Esophagus muscularis mucosa (tissue), 4 donors: ENCODE measurements around the gene B3GALT6. TPM values are rescaled to one million over a fixed set of nuclear protein-coding genes. Genes with fewer than 3 reads are reported as not detected.

Experiments used
- DNase-seq: peaks from one replicate; pipeline ENCODE4 v3.0.0-alpha.2; 2017; ENCODE audit errors: extremely low spot score
- H3K27ac ChIP-seq, 4 donors: fragments of 200-600 bp; sonication (generic); replicated peaks in 1 of 4; 1 replicate in 3 of 4; 2 replicates in 1 of 4; pipeline ENCODE4 v1.5.1; 2016 to 2019; ENCODE audit warnings: mild to moderate bottlenecking in 1 of 4
- H3K27me3 ChIP-seq, 4 donors: fragments of 200-600 bp; sonication (generic); one replicate each; pipeline versions ENCODE4 v1.5.1 to v1.6.0; 2016 to 2019
- H3K36me3 ChIP-seq, 4 donors: fragments of 200-600 bp; sonication (generic); one replicate each; pipeline ENCODE4 v1.5.1; 2016 to 2019
- H3K4me1 ChIP-seq, 4 donors: fragments of 200-600 bp; sonication (generic); one replicate each; pipeline ENCODE4 v1.5.1; 2016 to 2019
- H3K4me3 ChIP-seq, 4 donors: fragments of 200-600 bp; sonication (generic); 1 replicate in 2 of 4; 2 replicates in 2 of 4; pipeline ENCODE4 v1.5.1; 2016 to 2019; ENCODE audit warnings: mild to moderate bottlenecking in 4 of 4, moderate library complexity in 1 of 4
- H3K9me3 ChIP-seq, 4 donors: fragments of 200-600 bp; sonication (generic); 1 replicate in 3 of 4; 2 replicates in 1 of 4; pipeline ENCODE4 v1.5.1; 2016 to 2019
- CTCF ChIP-seq, 3 experiments: fragments of 200-600 bp in 2 of 3; fragments of 450-650 bp in 1 of 3; sonication (generic) in 2 of 3; IDR thresholded peaks; one replicate each; pipeline ENCODE4 v1.5.1; 2017 to 2019; ENCODE audit warnings: antibody characterized with exemption in 3 of 3, mild to moderate bottlenecking in 2 of 3, moderate library complexity in 1 of 3
- EP300 ChIP-seq: sonication (generic); formaldehyde crosslinking; IDR thresholded peaks from one replicate; pipeline ENCODE4 v1.6.1; 2017; ENCODE audit warnings: antibody characterized with exemption
- POLR2A ChIP-seq: fragments of 450-650 bp; IDR thresholded peaks from one replicate; pipeline ENCODE4 v1.6.1; 2017; ENCODE audit warnings: antibody characterized with exemption, moderate library complexity, mild to moderate bottlenecking, low read depth
- POLR2AphosphoS5 ChIP-seq, 2 donors: sonication (generic); formaldehyde crosslinking; IDR thresholded peaks; one replicate each; pipeline ENCODE4 v1.6.1; 2017; ENCODE audit warnings: antibody characterized with exemption in 2 of 2
- WGBS: methylation state at CpG from one replicate; pipeline ENCODE4 v1.1.5; 2018; 5-methylcytosine and 5-hydroxymethylcytosine counted together
- intact Hi-C: fragments of 100-400 bp; cut with DNase I; formaldehyde crosslinking; loops from one replicate; pipeline ENCODE4 v1.15.1; 2023
- total RNA-seq, 4 donors: library from RNA; depleted of rRNA; stranded (reverse); fragments of >200 nt; gene quantifications; one replicate each; pipeline versions ENCODE4 v1.1.0 to v1.2.1, GENCODE V29; 2016

Gene B3GALT6
- total RNA-seq, 4 donors from 2014 or later: 10.4 to 24.6 (median 21.0) TPM

- no peak for TF ChIP-seq CTCF (IDR thresholded peaks at IDR 0.05)
- no peak for TF ChIP-seq POLR2AphosphoS5 (IDR thresholded peaks at IDR 0.05)
- no peak for TF ChIP-seq EP300
- TF ChIP-seq POLR2A: no peak
- DNase-seq: no peak
Measured at GRCh38 chr1:1215080-1215676, 16.9 kb upstream of the B3GALT6 start.

GRCh38 chr1:1215881-1216605 lies 16.0 kb upstream of the B3GALT6 start:
- TF ChIP-seq POLR2A: no peak
- TF ChIP-seq POLR2AphosphoS5 (IDR thresholded peaks at IDR 0.05): no peak
- no peak for TF ChIP-seq CTCF (IDR thresholded peaks at IDR 0.05)
- TF ChIP-seq EP300: no peak
- Histone ChIP-seq H3K4me1 (peaks cover 14 to 37% (median 30%) of the 10 kb centered on the region in 4 donors), H3K36me3 (peaks cover 34 to 60% (median 56%) of the 10 kb centered on the region in 4 donors), H3K27ac (no peak overlapping the region), H3K4me3 (no peak overlapping the region), H3K27me3 (no peaks in the 10 kb centered on the region), H3K9me3 (no peaks in the 10 kb centered on the region)
- intact Hi-C loops: no loop called here
- no peak for DNase-seq
- 68% methylated on average over 3 of the region's 21 CpGs for WGBS

More at GRCh38 chr1:1215080-1215676, 16.9 kb upstream of the B3GALT6 start:
- Histone ChIP-seq H3K36me3 (peaks cover 27 to 51% (median 47%) of the 10 kb centered on the region in 4 donors), H3K27ac (no peak overlapping the region), H3K9me3 (no peaks in the 10 kb centered on the region), H3K4me3 (no peak overlapping the region), H3K4me1 (peaks cover 14 to 37% (median 30%) of the 10 kb centered on the region in 4 donors), H3K27me3 (no peaks in the 10 kb centered on the region)
- WGBS: 53% methylated on average over 9 of the region's 11 CpGs
- intact Hi-C loops: no loop called here

- H3K36me3 ChIP-seq: peaks cover 43 to 69% (median 65%) of the 10 kb centered on the region in 4 donors
- TF ChIP-seq EP300 (no peak), POLR2A (no peak), CTCF (IDR thresholded peaks at IDR 0.05) (no peak), POLR2AphosphoS5 (IDR thresholded peaks at IDR 0.05) (no peak)
- H3K4me3 ChIP-seq: no peak overlapping the region
- H3K27ac ChIP-seq: no peak overlapping the region
- H3K9me3 ChIP-seq: no peaks in the 10 kb centered on the region
- intact Hi-C loops: no loop called here
- DNase-seq: no peak
- H3K4me1 ChIP-seq: peaks cover 14 to 32% (median 28%) of the 10 kb centered on the region in 4 donors
- no peaks in the 10 kb centered on the region for H3K27me3 ChIP-seq
- WGBS: 87% methylated on average over 34 of the region's 74 CpGs
Measured at GRCh38 chr1:1216770-1217620, 15.0 kb upstream of the B3GALT6 start.

GRCh38 chr1:1217621-1218523 lies 14.2 kb upstream of the B3GALT6 start:
- DNase-seq: no peak
- H3K27me3 ChIP-seq: no peaks in the 10 kb centered on the region
- no peaks in the 10 kb centered on the region for H3K9me3 ChIP-seq
- intact Hi-C loops: no loop called here
- TF ChIP-seq EP300 (no peak), CTCF (IDR thresholded peaks at IDR 0.05) (no peak), POLR2AphosphoS5 (IDR thresholded peaks at IDR 0.05) (no peak), POLR2A (no peak)
- H3K4me3 ChIP-seq: no peak overlapping the region
- peaks cover 51 to 78% (median 74%) of the 10 kb centered on the region in 4 donors for H3K36me3 ChIP-seq
- no peak overlapping the region for H3K27ac ChIP-seq
- WGBS: 93% methylated on average over 36 of the region's 52 CpGs
- H3K4me1 ChIP-seq: peaks cover 14 to 25% (median 24%) of the 10 kb centered on the region in 4 donors
